GM12892 (cell line): Measurements from ENCODE around the gene IL22RA1.

Experiments used
- DNase-seq: peaks from one replicate; pipeline ENCODE4 v3.0.0; 2011; ENCODE audit not compliant: insufficient read length
- FAIRE-seq: peaks from 2 replicates; lab custom pipeline; 2011; peaks lifted over from hg19 to GRCh38; lab: Jason Lieb, UNC
- POLR2A ChIP-seq: IDR thresholded peaks from 2 replicates; pipeline ENCODE4 v1.6.1; 2011; ENCODE audit warnings: low read depth, low read length, control low read depth
- POLR2AphosphoS5 ChIP-seq: IDR thresholded peaks from 2 replicates; pipeline ENCODE4 v1.6.1; 2011; ENCODE audit warnings: low read depth, low read length, control low read depth
- TAF1 ChIP-seq: IDR thresholded peaks from 2 replicates; pipeline ENCODE4 v1.6.1; 2011; ENCODE audit warnings: low read depth, mild to moderate bottlenecking, control low read depth, low read length, borderline replicate concordance

The IL22RA1 gene

GRCh38 chr1:24127134-24127800 lies 15.7 kb downstream of the IL22RA1 start:
- no peak for DNase-seq
- no peak for FAIRE-seq
- TF ChIP-seq TAF1 = no peak
- no peak for TF ChIP-seq POLR2AphosphoS5
- no peak for TF ChIP-seq POLR2A

- no peak for DNase-seq
- TF ChIP-seq TAF1 (no peak), POLR2A (no peak), POLR2AphosphoS5 (no peak)
- FAIRE-seq = no peak
Observed at GRCh38 chr1:24126672-24127023, 16.3 kb downstream of the IL22RA1 start.

GRCh38 chr1:24126018-24126671 lies 16.8 kb downstream of the IL22RA1 start:
- TF ChIP-seq POLR2A (no peak), POLR2AphosphoS5 (no peak)
- FAIRE-seq (no peak), DNase-seq (no peak)

- FAIRE-seq (no peak), DNase-seq (no peak)
- TF ChIP-seq POLR2AphosphoS5 (no peak), POLR2A (no peak), TAF1 (no peak)
Observed at GRCh38 chr1:24125456-24125855, 17.5 kb downstream of the IL22RA1 start.

- DNase-seq (no peak), FAIRE-seq (no peak)
- TF ChIP-seq TAF1 (no peak), POLR2AphosphoS5 (no peak), POLR2A (no peak)
Observed at GRCh38 chr1:24124980-24125379, 18.0 kb downstream of the IL22RA1 start.

GRCh38 chr1:24123611-24124010 lies 19.3 kb downstream of the IL22RA1 start:
- DNase-seq (no peak), FAIRE-seq (no peak)
- TF ChIP-seq POLR2A (no peak), POLR2AphosphoS5 (no peak), TAF1 (no peak)

- DNase-seq = no peak
- no peak for TF ChIP-seq POLR2A
- no peak for TF ChIP-seq TAF1
- TF ChIP-seq POLR2AphosphoS5 = no peak
- no peak for FAIRE-seq
Observed at GRCh38 chr1:24122776-24123175, 20.2 kb downstream of the IL22RA1 start.

- FAIRE-seq (no peak), DNase-seq (no peak)
- TF ChIP-seq POLR2A (no peak), POLR2AphosphoS5 (no peak), TAF1 (no peak)
Observed at GRCh38 chr1:24121406-24121805, 21.5 kb downstream of the IL22RA1 start.

GRCh38 chr1:24120965-24121364 lies 22.0 kb downstream of the IL22RA1 start:
- DNase-seq (no peak), FAIRE-seq (no peak)
- TF ChIP-seq POLR2AphosphoS5 (no peak), TAF1 (no peak), POLR2A (no peak)

- DNase-seq = no peak
- no peak for FAIRE-seq
- TF ChIP-seq TAF1 (no peak), POLR2A (no peak), POLR2AphosphoS5 (no peak)
Observed at GRCh38 chr1:24119859-24120756, 22.8 kb downstream of the IL22RA1 start.

GRCh38 chr1:24119489-24119858 lies 23.5 kb downstream of the IL22RA1 start:
- TF ChIP-seq POLR2AphosphoS5 = no peak
- no peak for TF ChIP-seq POLR2A
- TF ChIP-seq TAF1 = no peak
- FAIRE-seq (no peak), DNase-seq (no peak)
